Spleen (tissue), 11 donors: ENCODE results near the gene ZIC3. TPM values are rescaled to one million over a fixed set of nuclear protein-coding genes. Genes with fewer than 3 reads are reported as not detected.
"Not testable (repeated sequence)": the region's sequence is repeated elsewhere in the genome, so short reads cannot be mapped to it uniquely, and the experiment has no call there.

Experiments
- DNase-seq: peaks from one replicate; pipeline ENCODE4 v3.0.0-alpha.2; 2020
- H3K27ac ChIP-seq, 8 donors: fragments of 200-600 bp; sonication (generic) in 7 of 8; 1 replicate in 4 of 8; 2 replicates in 4 of 8; pipeline versions ENCODE4 v1.5.0 to v1.8.0; 2016 to 2021; ENCODE audit warnings: inconsistent platforms in 4 of 8, mild to moderate bottlenecking in 4 of 8, moderate library complexity in 1 of 8
- H3K27me3 ChIP-seq, 7 donors: fragments of 200-600 bp; sonication (generic) in 6 of 7; replicated peaks in 1 of 7; 1 replicate in 4 of 7; 2 replicates in 3 of 7; pipeline versions ENCODE4 v1.5.0 to v1.8.0; 2016 to 2021; ENCODE audit warnings: inconsistent platforms in 3 of 7, mild to moderate bottlenecking in 1 of 7
- H3K36me3 ChIP-seq, 6 donors: fragments of 200-600 bp; sonication (generic) in 5 of 6; 1 replicate in 4 of 6; 2 replicates in 2 of 6; pipeline versions ENCODE4 v1.5.0 to v1.8.0; 2016 to 2021; ENCODE audit warnings: inconsistent platforms in 2 of 6
- H3K4me1 ChIP-seq, 6 donors: fragments of 200-600 bp; sonication (generic) in 5 of 6; 1 replicate in 3 of 6; 2 replicates in 3 of 6; pipeline versions ENCODE4 v1.5.0 to v1.8.0; 2016 to 2021; ENCODE audit warnings: inconsistent platforms in 3 of 6
- H3K4me3 ChIP-seq, 8 donors: fragments of 200-600 bp; sonication (generic) in 7 of 8; 1 replicate in 4 of 8; 2 replicates in 4 of 8; pipeline versions ENCODE4 v1.5.0 to v1.8.0; 2016 to 2021; ENCODE audit warnings: inconsistent platforms in 4 of 8, mild to moderate bottlenecking in 4 of 8, moderate library complexity in 2 of 8
- H3K9me3 ChIP-seq, 8 donors: fragments of 200-600 bp; sonication (generic) in 7 of 8; 1 replicate in 4 of 8; 2 replicates in 4 of 8; pipeline versions ENCODE4 v1.5.0 to v1.8.0; 2016 to 2021; ENCODE audit warnings: inconsistent platforms in 4 of 8
- POLR2A ChIP-seq, 3 donors: fragments of 450-650 bp; IDR thresholded peaks; one replicate each; pipeline ENCODE4 v1.5.1; 2017; ENCODE audit warnings: antibody characterized with exemption in 3 of 3, mild to moderate bottlenecking in 1 of 3
- POLR2AphosphoS5 ChIP-seq, 3 donors: sonication (generic); formaldehyde crosslinking; IDR thresholded peaks; one replicate each; pipeline ENCODE4 v1.5.1; 2017; ENCODE audit warnings: antibody characterized with exemption in 3 of 3
- WGBS, 5 donors: extraction: QIAGEN DNeasy Blood & Tissue Kit in 3 of 5; methylation state at CpG; one replicate each; pipeline versions ENCODE4 v1.1.5 to v1.1.7; 2013 to 2018; 5-methylcytosine and 5-hydroxymethylcytosine counted together
- intact Hi-C: fragments of 100-400 bp; cut with DNase I; formaldehyde crosslinking; loops from one replicate; pipeline ENCODE4 v1.15.0; 2023; ENCODE audit warnings: low total_unique reads
- polyA plus RNA-seq, 3 donors: library from polyadenylated mRNA; stranded (reverse); fragments of 200-250 nt; gene quantifications; one replicate each; pipeline ENCODE4 v1.2.1, GENCODE V29; 2013
- total RNA-seq, 7 donors: library from RNA; depleted of rRNA in 3 of 7; stranded (reverse); fragments of >200 nt in 3 of 7; fragmentation: NEBNext Ultra II Directional in 4 of 7; extraction: Animal tissue kit (Norgen Biotek cat#: 25700) in 4 of 7; gene quantifications; one replicate each; pipeline versions ENCODE4 v1.1.0 to v1.2.1, GENCODE V29; 2016 to 2021
- TF ChIP-seq, protein P1 (sequence below), 11 experiments: fragments of 200-600 bp in 7 of 11; fragments of 450-650 bp in 4 of 11; sonication (generic) in 4 of 11; IDR thresholded peaks in 8 of 11; conservative IDR thresholded peaks in 3 of 11; 1 replicate in 7 of 11; 2 replicates in 4 of 11; pipeline versions ENCODE4 v1.4.0 to v1.8.0; 2016 to 2021; ENCODE audit warnings: antibody characterized with exemption in 11 of 11, inconsistent platforms in 4 of 11, mild to moderate bottlenecking in 1 of 11
- donor health status: healthy with polysubstance abuse.
- donor health status: DM: no; HTN: no; CAD: no; lungs with moderate emphysema.
- donor health status: DM: no; HTN: no; CAD: no.
- donor health status: Bipolar disorder and iron deficiency.
- donor health status: healthy.
- donor health status: DM: no; HTN: no; CAD: no.
- donor health status: DM: yes; HTN: yes; CAD: no.

ZIC3 gene
- total and polyA plus RNA-seq, 10 donors, result not detected

DNA sequence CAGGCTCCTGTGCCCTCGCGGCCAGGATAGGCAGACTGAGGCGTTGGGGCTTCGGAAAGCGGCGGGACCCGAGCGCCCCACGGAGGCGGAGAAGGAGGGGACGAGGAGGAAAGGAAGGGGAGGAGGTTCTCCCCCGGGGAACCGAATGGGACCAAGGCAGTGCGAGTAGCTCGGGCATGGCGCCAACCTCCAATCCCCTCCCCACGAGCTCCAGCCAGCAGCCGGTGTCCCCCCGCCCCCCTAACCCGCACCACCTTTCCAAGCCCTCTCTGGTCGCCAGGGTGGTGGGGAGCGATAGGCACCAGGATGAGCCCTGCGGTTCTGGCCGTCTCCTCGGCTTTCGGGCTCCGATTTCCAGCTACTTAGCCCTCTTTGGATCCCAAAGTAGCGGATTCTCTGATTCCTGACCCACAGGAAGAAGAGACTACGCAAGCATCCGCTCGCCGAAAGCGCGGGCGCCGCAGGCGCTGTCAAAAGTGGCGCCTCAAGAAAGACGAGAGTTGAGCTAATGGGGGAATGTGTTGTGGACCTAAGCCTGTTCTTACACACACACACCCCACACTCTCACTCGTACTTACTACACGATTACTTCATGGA is 15.2 kb upstream of the ZIC3 start:
- H3K4me3 ChIP-seq, result peak overlapping the region in 1 of 8 donors; percentile 13
- 1 to 45% (median 11%) methylated on average over 15 to 41 of the region's 41 CpGs for WGBS, 5 donors
- H3K27me3 ChIP-seq, result peaks cover 4 to 78% (median 57%) of the 10 kb centered on the region in 7 donors
- DNase-seq, result no peak
- TF ChIP-seq POLR2A (IDR thresholded peaks at IDR 0.05) (no peak), POLR2AphosphoS5 (IDR thresholded peaks at IDR 0.05) (no peak)
- TF ChIP-seq, protein P1, sequence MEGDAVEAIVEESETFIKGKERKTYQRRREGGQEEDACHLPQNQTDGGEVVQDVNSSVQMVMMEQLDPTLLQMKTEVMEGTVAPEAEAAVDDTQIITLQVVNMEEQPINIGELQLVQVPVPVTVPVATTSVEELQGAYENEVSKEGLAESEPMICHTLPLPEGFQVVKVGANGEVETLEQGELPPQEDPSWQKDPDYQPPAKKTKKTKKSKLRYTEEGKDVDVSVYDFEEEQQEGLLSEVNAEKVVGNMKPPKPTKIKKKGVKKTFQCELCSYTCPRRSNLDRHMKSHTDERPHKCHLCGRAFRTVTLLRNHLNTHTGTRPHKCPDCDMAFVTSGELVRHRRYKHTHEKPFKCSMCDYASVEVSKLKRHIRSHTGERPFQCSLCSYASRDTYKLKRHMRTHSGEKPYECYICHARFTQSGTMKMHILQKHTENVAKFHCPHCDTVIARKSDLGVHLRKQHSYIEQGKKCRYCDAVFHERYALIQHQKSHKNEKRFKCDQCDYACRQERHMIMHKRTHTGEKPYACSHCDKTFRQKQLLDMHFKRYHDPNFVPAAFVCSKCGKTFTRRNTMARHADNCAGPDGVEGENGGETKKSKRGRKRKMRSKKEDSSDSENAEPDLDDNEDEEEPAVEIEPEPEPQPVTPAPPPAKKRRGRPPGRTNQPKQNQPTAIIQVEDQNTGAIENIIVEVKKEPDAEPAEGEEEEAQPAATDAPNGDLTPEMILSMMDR (IDR thresholded peaks at IDR 0.05 in 8 of 11, conservative IDR thresholded peaks at IDR 0.05 in 3 of 11), result no peak
- H3K9me3 ChIP-seq, result no peaks in the 10 kb centered on the region
- peaks cover 0 to 8% (median 2%) of the 10 kb centered on the region in 6 donors for H3K4me1 ChIP-seq
- intact Hi-C loops, result no loop called here
- no peaks in the 10 kb centered on the region for H3K36me3 ChIP-seq
- no peak overlapping the region for H3K27ac ChIP-seq

DNA sequence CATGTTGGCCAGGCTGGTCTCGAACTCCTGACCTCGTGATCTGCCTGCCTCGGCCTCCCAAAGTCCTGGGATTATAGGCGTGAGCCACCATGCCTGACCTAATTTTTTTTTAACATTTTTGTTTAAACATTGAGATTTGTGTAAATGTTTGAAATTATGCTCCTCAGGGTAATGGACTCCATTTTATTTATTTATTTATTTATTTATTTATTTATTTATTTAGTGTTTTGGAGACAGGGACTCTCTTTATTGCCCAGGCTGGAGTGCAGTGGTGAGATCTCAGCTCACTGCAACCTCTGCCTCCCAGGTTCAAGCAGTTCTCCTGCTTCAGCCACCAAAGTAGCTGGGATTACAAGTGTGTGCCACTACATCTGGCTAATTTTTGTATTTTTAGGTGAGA is 13.8 kb upstream of the ZIC3 start:
- peaks cover 4 to 64% (median 47%) of the 10 kb centered on the region in 7 donors for H3K27me3 ChIP-seq
- H3K9me3 ChIP-seq, H3K4me1 ChIP-seq, DNase-seq, H3K36me3 ChIP-seq, intact Hi-C loops, H3K4me3 ChIP-seq, H3K27ac ChIP-seq: not testable (repeated sequence)
- 84 to 95% (median 87%) methylated on average over 4 of the region's 4 CpGs for WGBS, 5 donors

DNA sequence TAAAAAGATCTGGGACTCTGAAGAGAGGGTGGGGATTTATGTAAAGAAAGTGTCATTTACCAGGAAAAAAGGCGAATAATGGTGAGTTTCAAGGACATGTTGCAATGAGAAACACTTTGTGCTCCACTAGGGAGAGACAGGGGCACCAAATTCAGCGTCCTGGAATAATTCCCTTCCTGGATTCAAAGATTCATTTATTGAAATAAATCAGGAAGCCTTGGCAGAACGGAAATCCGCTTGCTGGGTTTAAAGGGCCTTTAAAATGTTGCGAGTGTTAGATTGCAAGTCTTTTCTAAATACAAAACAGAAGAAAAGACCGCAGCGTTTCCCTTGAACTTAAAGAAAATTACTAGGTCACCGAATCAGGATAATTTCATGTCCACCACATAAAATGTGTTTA is 3.8 kb upstream of the ZIC3 start:
- Histone ChIP-seq H3K9me3 (no peaks in the 10 kb centered on the region), H3K27me3 (peaks cover 0 to 71% (median 48%) of the 10 kb centered on the region in 7 donors), H3K27ac (no peak overlapping the region), H3K4me3 (no peak overlapping the region), H3K36me3 (no peaks in the 10 kb centered on the region), H3K4me1 (peaks cover 0 to 17% (median 4%) of the 10 kb centered on the region in 6 donors)
- 5 to 22% (median 7%) methylated on average over 8 of the region's 8 CpGs for WGBS, 5 donors
- intact Hi-C loops, result no loop called here
- TF ChIP-seq, protein P1 (IDR thresholded peaks at IDR 0.05 in 8 of 11, conservative IDR thresholded peaks at IDR 0.05 in 3 of 11), result no peak
- TF ChIP-seq POLR2A (IDR thresholded peaks at IDR 0.05) (no peak), POLR2AphosphoS5 (IDR thresholded peaks at IDR 0.05) (no peak)
- DNase-seq, result no peak

DNA sequence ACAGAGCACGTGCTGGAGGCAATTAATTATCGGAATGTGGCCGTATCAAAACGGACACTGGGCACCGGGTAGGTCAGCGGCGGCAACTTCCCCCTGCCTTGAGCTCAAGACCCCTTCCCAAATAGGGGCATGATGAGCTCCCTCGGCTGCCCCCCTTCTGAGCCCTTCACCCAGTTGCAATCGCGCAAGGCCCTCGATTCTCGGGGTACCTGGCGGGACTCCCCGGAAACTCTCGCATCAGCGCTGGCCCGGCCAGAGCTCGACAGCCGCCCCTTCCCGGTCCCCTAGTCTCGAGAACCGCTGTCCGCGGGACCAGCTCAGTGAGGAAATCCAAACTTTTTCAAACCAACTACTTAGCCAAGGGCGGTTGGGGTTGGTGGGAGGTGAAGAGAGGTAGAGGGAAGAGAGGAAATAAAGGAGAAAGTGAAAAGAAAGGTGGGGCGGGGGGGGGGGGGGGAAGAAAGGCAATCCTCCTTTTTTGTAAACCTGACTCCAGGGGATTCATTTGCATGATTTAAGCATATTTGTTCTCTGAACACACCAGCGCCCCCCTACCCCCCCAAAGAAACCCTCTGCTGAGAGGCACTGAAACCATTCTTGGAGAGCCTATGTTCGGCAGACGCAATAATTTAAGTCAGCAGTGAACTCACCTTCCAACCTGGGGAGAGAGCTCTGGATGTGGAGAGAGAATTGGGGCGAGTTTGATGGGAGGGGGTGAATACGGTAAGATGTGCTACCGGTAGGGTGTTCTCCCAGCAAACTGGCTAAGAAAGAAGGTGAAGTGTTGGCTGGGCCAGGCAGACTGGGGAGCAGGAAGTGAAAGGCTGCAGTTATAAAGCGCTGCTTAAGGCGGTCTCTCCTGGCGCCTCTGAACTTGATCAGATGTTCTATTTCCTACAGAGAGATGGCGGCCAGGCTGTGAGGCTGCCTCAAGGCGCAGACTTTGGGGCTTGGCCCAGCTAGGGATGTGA is 2.0 kb upstream of the ZIC3 start:
- intact Hi-C loops, result no loop called here
- WGBS, 5 donors, result 5 to 27% (median 10%) methylated on average over 34 to 37 of the region's 37 CpGs
- Histone ChIP-seq H3K36me3 (no peaks in the 10 kb centered on the region), H3K27me3 (peaks cover 0 to 90% (median 67%) of the 10 kb centered on the region in 7 donors), H3K9me3 (no peaks in the 10 kb centered on the region), H3K27ac (no peak overlapping the region), H3K4me3 (no peak overlapping the region), H3K4me1 (peaks cover 0 to 26% (median 8%) of the 10 kb centered on the region in 6 donors)
- DNase-seq, result no peak
- TF ChIP-seq, protein P1 (IDR thresholded peaks at IDR 0.05 in 8 of 11, conservative IDR thresholded peaks at IDR 0.05 in 3 of 11), result no peak
- TF ChIP-seq POLR2A (IDR thresholded peaks at IDR 0.05) (no peak), POLR2AphosphoS5 (IDR thresholded peaks at IDR 0.05) (no peak)
